Mucosa of descending colon (tissue), 3 donors: Measurements from ENCODE around the gene CCDC57. TPM values are rescaled to one million over a fixed set of nuclear protein-coding genes. Genes with fewer than 3 reads are reported as not detected.

Source experiments
- ATAC-seq: fragments of 200-7000 bp; cut with Tn5 transposase; one replicate; pipeline ENCODE4 v1.9.1; 2020; ENCODE audit warnings: mild to moderate bottlenecking, moderate library complexity
- DNase-seq, 3 donors: peaks; one replicate each; pipeline ENCODE4 v3.0.0-alpha.2; 2020
- H3K36me3 ChIP-seq: fragments of 200-600 bp; one replicate; pipeline ENCODE4 v1.8.0; 2021; ENCODE audit warnings: low read depth, mild to moderate bottlenecking
- H3K4me1 ChIP-seq: fragments of 200-600 bp; one replicate; pipeline ENCODE4 v1.8.0; 2021; ENCODE audit warnings: low read depth, mild to moderate bottlenecking
- H3K4me3 ChIP-seq: fragments of 200-600 bp; one replicate; pipeline ENCODE4 v1.8.0; 2021; ENCODE audit warnings: mild to moderate bottlenecking
- H3K9me3 ChIP-seq: fragments of 200-600 bp; one replicate; pipeline ENCODE4 v1.8.0; 2021; ENCODE audit warnings: mild to moderate bottlenecking
- intact Hi-C, 2 donors: fragments of 100-400 bp; cut with DNase I in 1 of 2; cut with micrococcal nuclease in 1 of 2; formaldehyde crosslinking; loops; one replicate each; pipeline versions ENCODE4 v1.11.0 to v1.11.1; 2022; cut with DNase I, micrococcal nuclease
- total RNA-seq, 3 donors: library from RNA; stranded (reverse); fragmentation: NEBNext Ultra II Directional in 2 of 3; extraction: Animal tissue kit (Norgen Biotek cat#: 25700) in 2 of 3; gene quantifications; one replicate each; pipeline versions ENCODE4 v1.2.1 to v1.2.4, GENCODE V29; 2021 to 2023
- TF ChIP-seq, protein P1 (sequence below): fragments of 200-600 bp; IDR thresholded peaks from one replicate; pipeline ENCODE4 v1.8.0; 2022; ENCODE audit warnings: antibody characterized with exemption, mild to moderate bottlenecking
- donor health status: DM: no; HTN: no; CAD: no; lungs with moderate emphysema.
- donor health status: DM: no; HTN: no; CAD: no.
- donor health status: DM: no; HTN: yes; CAD: no.

Gene CCDC57
- total RNA-seq, 3 donors from 2014 or later: 41.3 to 46.3 (median 45.4) TPM

DNA sequence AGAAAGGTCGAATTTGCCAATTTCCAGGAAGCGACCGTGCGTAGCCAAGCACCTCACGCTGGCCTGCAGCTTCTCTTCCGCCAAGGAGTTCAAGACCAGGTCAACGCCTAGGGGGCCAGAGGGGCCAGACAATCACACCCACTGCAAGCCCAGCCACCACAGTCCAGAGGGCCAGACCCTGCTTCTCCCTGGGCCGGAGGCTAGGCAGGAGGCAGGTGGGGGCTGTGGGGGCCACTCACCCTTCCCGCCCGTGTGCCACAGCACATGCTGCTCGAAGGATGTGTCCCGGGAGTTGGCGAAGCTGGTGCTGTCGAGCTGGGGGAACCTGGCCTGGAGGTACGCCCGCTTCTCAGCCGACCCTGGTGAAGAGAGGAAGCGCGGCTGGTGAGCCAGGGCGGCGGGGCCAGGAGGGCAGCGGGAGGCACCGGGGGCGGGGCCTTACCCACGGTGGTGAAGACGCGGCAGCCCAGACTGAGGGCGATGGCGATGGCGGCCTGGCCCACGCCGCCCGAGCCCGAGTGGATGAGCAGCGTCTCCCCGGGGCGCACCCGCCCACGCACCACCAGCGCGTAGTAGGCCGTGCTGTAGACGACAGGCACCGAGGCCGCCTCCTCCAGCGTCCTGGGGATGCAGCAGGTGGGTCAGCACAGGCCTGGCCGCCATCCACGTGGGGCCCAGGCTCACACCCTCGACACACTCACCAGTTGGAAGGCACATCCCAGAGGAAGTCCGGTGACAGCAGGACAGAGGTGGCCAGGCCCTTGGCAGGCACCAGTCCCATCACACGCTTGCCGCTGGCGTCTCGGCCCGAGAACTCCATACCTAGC, 128.9 kb downstream of the CCDC57 start:
- TF ChIP-seq, protein P1, sequence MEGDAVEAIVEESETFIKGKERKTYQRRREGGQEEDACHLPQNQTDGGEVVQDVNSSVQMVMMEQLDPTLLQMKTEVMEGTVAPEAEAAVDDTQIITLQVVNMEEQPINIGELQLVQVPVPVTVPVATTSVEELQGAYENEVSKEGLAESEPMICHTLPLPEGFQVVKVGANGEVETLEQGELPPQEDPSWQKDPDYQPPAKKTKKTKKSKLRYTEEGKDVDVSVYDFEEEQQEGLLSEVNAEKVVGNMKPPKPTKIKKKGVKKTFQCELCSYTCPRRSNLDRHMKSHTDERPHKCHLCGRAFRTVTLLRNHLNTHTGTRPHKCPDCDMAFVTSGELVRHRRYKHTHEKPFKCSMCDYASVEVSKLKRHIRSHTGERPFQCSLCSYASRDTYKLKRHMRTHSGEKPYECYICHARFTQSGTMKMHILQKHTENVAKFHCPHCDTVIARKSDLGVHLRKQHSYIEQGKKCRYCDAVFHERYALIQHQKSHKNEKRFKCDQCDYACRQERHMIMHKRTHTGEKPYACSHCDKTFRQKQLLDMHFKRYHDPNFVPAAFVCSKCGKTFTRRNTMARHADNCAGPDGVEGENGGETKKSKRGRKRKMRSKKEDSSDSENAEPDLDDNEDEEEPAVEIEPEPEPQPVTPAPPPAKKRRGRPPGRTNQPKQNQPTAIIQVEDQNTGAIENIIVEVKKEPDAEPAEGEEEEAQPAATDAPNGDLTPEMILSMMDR: no peak
- no peak for DNase-seq
- H3K4me3 ChIP-seq: no peak overlapping the region
- intact Hi-C loops: no loop called here
- no peaks in the 10 kb centered on the region for H3K9me3 ChIP-seq
- H3K4me1 ChIP-seq: no peaks in the 10 kb centered on the region
- H3K36me3 ChIP-seq: peaks cover 30% of the 10 kb centered on the region
- no peak for ATAC-seq

DNA sequence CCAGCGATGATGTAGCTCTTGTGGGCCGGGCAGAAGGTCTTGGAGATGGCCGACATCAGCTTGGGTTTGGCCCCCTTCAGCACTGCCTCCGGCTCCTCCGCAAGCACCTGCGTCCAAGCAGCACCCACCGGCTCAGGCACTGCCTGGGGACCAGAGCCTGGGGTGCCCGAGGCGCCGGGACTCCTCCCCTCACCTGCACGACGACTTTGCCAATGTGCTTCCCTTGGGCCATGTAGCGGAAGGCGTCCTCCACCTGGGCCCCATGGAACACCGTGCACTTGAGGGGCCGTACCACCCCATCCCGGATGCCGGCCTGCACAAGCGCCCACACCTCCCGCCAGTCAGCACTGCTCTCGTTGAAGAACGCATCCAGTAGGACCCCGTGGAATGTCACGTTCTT, 129.6 kb downstream of the CCDC57 start:
- TF ChIP-seq, protein P1: no peak
- Histone ChIP-seq H3K4me3 (no peak overlapping the region), H3K4me1 (no peaks in the 10 kb centered on the region), H3K36me3 (peaks cover 22% of the 10 kb centered on the region), H3K9me3 (no peaks in the 10 kb centered on the region)
- ATAC-seq (no peak), DNase-seq (no peak)
- intact Hi-C loops: no loop called here

DNA sequence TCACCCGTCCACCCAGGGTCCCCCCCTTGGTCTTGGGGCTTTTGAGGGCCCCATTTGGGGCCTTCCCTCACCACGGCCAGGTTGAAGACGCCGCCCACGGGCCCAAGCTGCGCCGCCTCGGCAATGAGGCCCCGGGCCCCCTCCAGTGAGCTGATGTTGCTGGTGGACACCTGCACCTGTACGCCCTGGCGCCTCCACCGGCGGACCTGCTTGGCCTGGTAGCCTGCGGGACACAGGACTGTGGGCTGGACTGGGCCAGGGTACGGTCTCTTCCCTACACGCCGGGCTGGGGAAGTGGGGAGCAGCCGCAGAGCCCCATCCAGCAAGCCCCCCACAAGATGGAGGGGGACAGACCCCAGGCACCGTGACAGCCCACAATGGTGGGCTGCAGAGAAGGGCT, 130.2 kb downstream of the CCDC57 start:
- intact Hi-C loops: no loop called here
- no peaks in the 10 kb centered on the region for H3K9me3 ChIP-seq
- no peak for ATAC-seq
- no peak overlapping the region for H3K4me3 ChIP-seq
- no peaks in the 10 kb centered on the region for H3K4me1 ChIP-seq
- no peak for DNase-seq
- TF ChIP-seq, protein P1: no peak
- peaks cover 20% of the 10 kb centered on the region for H3K36me3 ChIP-seq

DNA sequence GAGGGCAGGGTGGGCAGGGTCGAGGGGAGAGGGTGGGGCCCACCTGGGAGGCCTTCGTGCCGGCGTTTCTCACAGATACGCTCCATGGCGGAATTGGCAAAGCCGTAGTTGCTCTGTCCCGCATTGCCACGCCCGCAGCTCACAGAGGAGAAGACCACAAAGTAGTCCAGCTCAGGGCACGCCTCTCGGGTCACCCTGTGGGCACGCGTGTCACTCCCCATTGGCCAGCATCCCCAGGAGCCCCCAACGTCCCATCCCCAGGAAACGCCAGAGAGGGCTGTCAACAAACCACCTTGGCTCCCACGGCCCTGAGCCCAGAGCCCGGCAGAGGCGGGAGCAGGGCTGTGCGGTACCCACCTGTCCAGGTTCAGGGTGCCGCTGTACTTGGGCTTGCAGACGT, 130.7 kb downstream of the CCDC57 start:
- Histone ChIP-seq H3K4me1 (no peaks in the 10 kb centered on the region), H3K36me3 (peaks cover 20% of the 10 kb centered on the region), H3K4me3 (no peak overlapping the region), H3K9me3 (no peaks in the 10 kb centered on the region)
- DNase-seq: no peak
- no peak for ATAC-seq
- TF ChIP-seq, protein P1: no peak
- intact Hi-C loops: no loop called here

DNA sequence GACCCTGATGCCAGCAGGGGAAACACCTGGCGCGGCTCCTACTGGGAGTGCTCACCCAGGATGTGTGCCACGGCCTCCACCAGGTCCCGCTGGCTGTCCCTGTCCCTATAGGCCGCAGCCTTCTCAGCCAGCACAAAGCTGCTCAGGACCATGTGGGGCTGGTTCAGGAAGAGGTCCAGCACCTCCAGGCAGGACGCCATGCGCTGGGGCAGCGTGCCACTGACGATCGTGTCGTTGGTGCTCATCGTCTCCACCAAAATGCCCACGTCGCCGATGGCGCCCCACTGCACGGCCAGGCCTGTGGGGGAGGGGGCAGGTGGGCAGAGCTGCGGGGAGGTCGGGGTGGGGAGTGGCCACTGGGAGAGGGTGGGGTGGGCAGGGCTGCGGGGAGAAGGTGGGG, 131.1 kb downstream of the CCDC57 start:
- ATAC-seq (no peak), DNase-seq (no peak)
- intact Hi-C loops: no loop called here
- TF ChIP-seq, protein P1: no peak
- H3K36me3 ChIP-seq: peaks cover 20% of the 10 kb centered on the region
- H3K9me3 ChIP-seq: no peaks in the 10 kb centered on the region
- no peaks in the 10 kb centered on the region for H3K4me1 ChIP-seq
- H3K4me3 ChIP-seq: no peak overlapping the region
